Natural killer cell (primary cell): Measurements from ENCODE around the gene TNNT2. TPM values are rescaled to one million over a fixed set of nuclear protein-coding genes. Genes with fewer than 3 reads are reported as not detected.

Experiments
- ATAC-seq, 3 donors: fragments of 150-1000 bp in 2 of 3; fragments of 200-7000 bp in 1 of 3; cut with Tn5 transposase; 1 replicate in 1 of 3; 2 replicates in 2 of 3; pipeline ENCODE4 v1.10.0; 2021; ENCODE audit warnings: mild to moderate bottlenecking in 2 of 3, moderate library complexity in 2 of 3
- DNase-seq, 2 donors: peaks; one replicate each; pipeline versions ENCODE4 v3.0.0 to v3.0.0-alpha.2; 2013 to 2021; ENCODE audit warnings: mixed read lengths in 1 of 2
- H3K27ac ChIP-seq: one replicate; pipeline ENCODE4 v1.5.1; 2013; ENCODE audit warnings: mild to moderate bottlenecking, low read length
- H3K27me3 ChIP-seq: one replicate; pipeline ENCODE4 v1.6.1; 2013; ENCODE audit warnings: low read length; ENCODE audit not compliant: control insufficient read depth, insufficient read depth
- H3K36me3 ChIP-seq: one replicate; pipeline ENCODE4 v1.6.1; 2013; ENCODE audit warnings: low read length; ENCODE audit not compliant: control insufficient read depth, insufficient read depth
- H3K4me1 ChIP-seq: one replicate; pipeline ENCODE4 v1.6.1; 2013; ENCODE audit warnings: low read length; ENCODE audit not compliant: control insufficient read depth, insufficient read depth
- H3K4me3 ChIP-seq: one replicate; pipeline ENCODE4 v1.5.1; 2013; ENCODE audit warnings: low read length
- H3K9me3 ChIP-seq: one replicate; pipeline ENCODE4 v1.6.1; 2013; ENCODE audit warnings: low read length; ENCODE audit not compliant: control insufficient read depth, insufficient read depth
- H3K27ac Mint-ChIP-seq, 2 donors: one replicate each; pipeline ENCODE4 v1.8.0; 2022; ENCODE audit warnings: mild to moderate bottlenecking in 2 of 2, mixed read lengths in 2 of 2, moderate library complexity in 1 of 2
- H3K27me3 Mint-ChIP-seq, 2 donors: one replicate each; pipeline ENCODE4 v1.8.0; 2022; ENCODE audit warnings: low read depth in 2 of 2, mixed read lengths in 2 of 2
- H3K36me3 Mint-ChIP-seq: one replicate; pipeline ENCODE4 v1.8.0; 2022; ENCODE audit warnings: mixed read lengths
- H3K4me1 Mint-ChIP-seq, 2 donors: one replicate each; pipeline ENCODE4 v1.8.0; 2022; ENCODE audit warnings: mixed read lengths in 2 of 2
- H3K4me3 Mint-ChIP-seq: one replicate; pipeline ENCODE4 v1.8.0; 2022; ENCODE audit warnings: mild to moderate bottlenecking, moderate library complexity, mixed read lengths
- H3K9me3 Mint-ChIP-seq, 2 donors: one replicate each; pipeline ENCODE4 v1.8.0; 2022; ENCODE audit warnings: mixed read lengths in 2 of 2
- CTCF ChIP-seq: fragments of 200-600 bp; IDR thresholded peaks from one replicate; pipeline ENCODE4 v1.8.0; 2022; ENCODE audit warnings: antibody characterized with exemption
- WGBS: methylation state at CpG from one replicate; pipeline ENCODE4 v1.1.7; 2013; ENCODE audit warnings: missing lambda C conversion rate; ENCODE audit not compliant: insufficient coverage; 5-methylcytosine and 5-hydroxymethylcytosine counted together
- intact Hi-C: fragments of 100-400 bp; cut with micrococcal nuclease; formaldehyde crosslinking; loops from one replicate; pipeline ENCODE4 v1.14.2; 2022
- total RNA-seq, 4 donors: library from RNA; stranded (reverse); fragments of 120-200 nt in 1 of 4; gene quantifications; one replicate each; pipeline versions ENCODE4 v1.2.3 to v1.2.4, GENCODE V29; 2013 to 2022

The TNNT2 gene
- total RNA-seq, 3 donors from 2014 or later (not counting 1 experiment from before 2014, with no cell fraction given), result not detected

- no peak overlapping the region for H3K4me3 Mint-ChIP-seq
- H3K9me3 Mint-ChIP-seq, result no peaks in the 10 kb centered on the region
Measured at GRCh38 chr1:201400852-201401230, 23.4 kb upstream of the TNNT2 start.

DNA sequence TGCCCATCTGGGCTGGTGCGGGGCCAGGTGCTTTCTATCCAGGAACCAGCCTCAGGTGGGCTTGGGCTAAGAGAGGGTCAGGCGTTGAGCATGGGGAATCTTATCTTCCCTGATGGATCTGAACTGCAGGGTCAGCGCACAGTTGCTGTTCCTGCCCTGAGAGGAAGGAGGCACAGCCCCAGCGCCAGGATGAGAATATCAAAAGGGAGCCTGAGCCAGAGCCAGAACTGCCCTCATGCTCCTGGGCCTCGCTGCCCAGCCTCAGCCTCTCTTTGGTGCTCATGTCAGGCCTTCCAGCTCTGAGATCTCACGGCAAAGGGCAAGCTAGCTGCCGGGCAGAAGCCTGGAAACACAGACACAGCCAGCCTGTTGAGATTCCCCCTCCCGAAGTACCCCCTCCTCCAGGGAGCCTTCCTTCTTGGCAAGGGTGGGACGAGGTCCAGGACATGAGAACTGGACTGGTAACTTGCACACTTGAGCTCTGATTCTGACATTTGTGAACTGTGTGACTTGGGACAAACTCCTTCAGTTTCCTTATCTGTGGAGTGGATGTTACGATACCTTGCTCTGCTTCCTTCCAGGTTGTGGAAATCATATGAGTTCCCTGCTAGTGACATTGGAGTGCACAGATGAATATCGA, 22.9 kb upstream of the TNNT2 start:
- Mint-ChIP-seq H3K4me1 (no peaks in the 10 kb centered on the region), H3K27me3 (peaks cover 16 to 27% of the 10 kb centered on the region in 2 donors), H3K27ac (no peak overlapping the region), H3K9me3 (no peaks in the 10 kb centered on the region), H3K4me3 (no peak overlapping the region), H3K36me3 (no peaks in the 10 kb centered on the region)
- Histone ChIP-seq H3K36me3 (no peaks in the 10 kb centered on the region), H3K9me3 (no peaks in the 10 kb centered on the region), H3K4me3 (no peak overlapping the region), H3K4me1 (no peaks in the 10 kb centered on the region), H3K27me3 (peaks cover 10% of the 10 kb centered on the region), H3K27ac (no peak overlapping the region)
- no peak for DNase-seq
- WGBS, result 87% methylated on average over 11 of the region's 11 CpGs
- intact Hi-C loops, result no loop called here
- no peak for ATAC-seq
- no peak for TF ChIP-seq CTCF

More at GRCh38 chr1:201400852-201401230, 23.4 kb upstream of the TNNT2 start:
- peaks cover 16 to 27% of the 10 kb centered on the region in 2 donors for H3K27me3 Mint-ChIP-seq
- H3K4me1 Mint-ChIP-seq, result no peaks in the 10 kb centered on the region
- no peaks in the 10 kb centered on the region for H3K36me3 ChIP-seq
- no peak overlapping the region for H3K27ac Mint-ChIP-seq
- H3K4me3 ChIP-seq, result no peak overlapping the region
- no peak for TF ChIP-seq CTCF
- WGBS, result 69% methylated on average over 1 of the region's 2 CpGs
- no peaks in the 10 kb centered on the region for H3K36me3 Mint-ChIP-seq
- peaks cover 10% of the 10 kb centered on the region for H3K27me3 ChIP-seq
- ATAC-seq (no peak), DNase-seq (no peak)
- H3K9me3 ChIP-seq, result no peaks in the 10 kb centered on the region
- H3K4me1 ChIP-seq, result no peaks in the 10 kb centered on the region
- intact Hi-C loops, result no loop called here
- no peak overlapping the region for H3K27ac ChIP-seq

DNA sequence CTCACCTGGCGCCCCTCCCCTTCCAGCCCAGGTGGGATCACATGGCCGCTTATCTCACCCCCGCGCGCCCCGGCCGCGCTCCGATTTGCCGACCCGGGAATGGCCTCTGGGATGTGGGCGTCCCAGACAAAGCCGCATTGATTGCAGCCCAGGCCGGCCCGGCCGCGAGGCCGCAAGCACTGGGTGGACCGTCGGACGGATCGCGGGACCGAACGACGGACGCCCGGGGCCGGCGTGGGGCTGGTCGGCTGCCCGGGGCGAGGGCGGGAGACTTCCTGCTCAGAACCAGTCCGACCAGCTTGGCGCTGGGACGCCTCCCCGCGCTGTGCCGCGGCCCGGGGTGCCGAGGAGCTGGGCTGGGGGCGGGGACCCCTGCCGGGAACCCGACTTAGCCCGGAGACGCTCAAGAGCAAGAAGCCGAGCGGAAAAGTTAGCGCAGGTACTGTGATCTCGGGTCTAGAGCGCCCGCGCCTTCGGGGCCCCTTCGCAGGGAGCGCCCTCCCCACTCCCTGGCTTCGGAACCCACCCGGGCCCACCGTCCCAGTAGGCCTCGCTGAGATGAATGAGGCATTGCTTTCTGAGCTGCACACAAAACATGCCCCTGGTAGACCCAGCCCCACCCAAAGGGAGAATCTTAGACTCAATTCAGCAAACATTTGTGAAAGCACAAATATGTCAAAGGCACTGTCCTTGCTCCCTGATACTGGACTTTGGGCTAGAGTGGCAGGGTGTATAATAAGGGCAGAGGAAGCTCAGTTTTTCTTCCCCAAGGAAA, 22.1 kb upstream of the TNNT2 start:
- Mint-ChIP-seq H3K36me3 (no peaks in the 10 kb centered on the region), H3K4me3 (no peak overlapping the region), H3K9me3 (no peaks in the 10 kb centered on the region), H3K27ac (no peak overlapping the region), H3K27me3 (peaks cover 16 to 32% of the 10 kb centered on the region in 2 donors), H3K4me1 (no peaks in the 10 kb centered on the region)
- Histone ChIP-seq H3K4me3 (no peak overlapping the region), H3K4me1 (no peaks in the 10 kb centered on the region), H3K9me3 (no peaks in the 10 kb centered on the region), H3K36me3 (no peaks in the 10 kb centered on the region), H3K27me3 (peaks cover 10% of the 10 kb centered on the region), H3K27ac (no peak overlapping the region)
- ATAC-seq (no peak), DNase-seq (no peak)
- no peak for TF ChIP-seq CTCF
- WGBS, result 6% methylated on average over 62 of the region's 62 CpGs
- intact Hi-C loops, result no loop called here
